ENCODE data around the gene ZCCHC14. TPM values are rescaled to one million over a fixed set of nuclear protein-coding genes. Genes with fewer than 3 reads are reported as not detected.
"Not testable (repeated sequence)": the region's sequence is repeated elsewhere in the genome, so short reads cannot be mapped to it uniquely, and the experiment has no call there.

Gene ZCCHC14
- total and polyA plus RNA-seq, 11 donors = 6.4 to 18.4 (median 16.1) TPM

- DNase-seq (peak in 2 of 5 donors; percentile 56 to 60), ATAC-seq (peak; percentile 14 to 64 (median 43))
- WGBS, 4 donors = 46 to 66% (median 52%) methylated on average over 17 to 24 of the region's 24 CpGs
- Histone ChIP-seq H3K27ac (peak overlapping the region in 6 of 12 donors; percentile 3 to 41 (median 12)), H3K4me1 (peaks cover 7 to 93% (median 69%) of the 10 kb centered on the region in 12 donors), H3K9me3 (no peaks in the 10 kb centered on the region), H3K27me3 (no peaks in the 10 kb centered on the region), H3K36me3 (no peaks in the 10 kb centered on the region), H3K4me3 (peak overlapping the region in 3 of 12 donors; percentile 26 to 37 (median 29))
- no peak for TF ChIP-seq POLR2A (IDR thresholded peaks at IDR 0.05)
- no peak for TF ChIP-seq CTCF (IDR thresholded peaks at IDR 0.05)
- intact Hi-C loops (cut with DNase I) = loop anchor here in 1 of 10 donors (5.0 kb wide), 1 partner anchor 50 kb away; no protein-coding TSS in a partner anchor
Observed at GRCh38 chr16:87487361-87487924, 5.4 kb downstream of the ZCCHC14 start.

- peak overlapping the region in 6 of 12 donors; percentile 3 to 41 (median 12) for H3K27ac ChIP-seq
- peaks cover 7 to 99% (median 69%) of the 10 kb centered on the region in 12 donors for H3K4me1 ChIP-seq
- ATAC-seq (no peak), DNase-seq (no peak)
- intact Hi-C loops (cut with DNase I) = loop anchor here in 1 of 10 donors (5.0 kb wide), 1 partner anchor 49 kb away; no protein-coding TSS in a partner anchor
- TF ChIP-seq POLR2A (IDR thresholded peaks at IDR 0.05) (no peak), CTCF (IDR thresholded peaks at IDR 0.05) (no peak)
- no peaks in the 10 kb centered on the region for H3K27me3 ChIP-seq
- no peaks in the 10 kb centered on the region for H3K9me3 ChIP-seq
- H3K36me3 ChIP-seq = no peaks in the 10 kb centered on the region
- 46 to 51% (median 48%) methylated on average over 5 of the region's 5 CpGs for WGBS, 4 donors
- H3K4me3 ChIP-seq = peak overlapping the region in 2 of 12 donors; percentile 26 to 29
Observed at GRCh38 chr16:87486713-87487247, 6.0 kb downstream of the ZCCHC14 start.

- intact Hi-C loops (cut with DNase I) = loop anchor here in 1 of 10 donors (5.0 kb wide), 1 partner anchor 49 kb away; no protein-coding TSS in a partner anchor
- Histone ChIP-seq H3K4me1 (peaks cover 7 to 98% (median 69%) of the 10 kb centered on the region in 12 donors), H3K27me3 (no peaks in the 10 kb centered on the region), H3K27ac (peak overlapping the region in 3 of 12 donors; percentile 3 to 13 (median 10)), H3K36me3 (no peaks in the 10 kb centered on the region), H3K4me3 (no peak overlapping the region), H3K9me3 (no peaks in the 10 kb centered on the region)
- TF ChIP-seq POLR2A (IDR thresholded peaks at IDR 0.05) (no peak), CTCF (IDR thresholded peaks at IDR 0.05) (no peak)
- 54 to 66% (median 58%) methylated on average over 8 of the region's 8 CpGs for WGBS, 4 donors
- DNase-seq (no peak), ATAC-seq (peak in 1 of 4 donors; percentile 3)
Observed at GRCh38 chr16:87486282-87486681, 6.5 kb downstream of the ZCCHC14 start.

GRCh38 chr16:87485792-87486191 lies 7.0 kb downstream of the ZCCHC14 start:
- not testable (repeated sequence) for H3K36me3 ChIP-seq, H3K4me3 ChIP-seq, ATAC-seq, H3K27me3 ChIP-seq, DNase-seq, H3K9me3 ChIP-seq
- intact Hi-C loops (cut with DNase I) = loop anchor here in 1 of 10 donors (5.0 kb wide), 1 partner anchor 48 kb away; no protein-coding TSS in a partner anchor
- peak overlapping the region in 1 of 12 donors; percentile 52 for H3K27ac ChIP-seq
- WGBS, 4 donors = 88 to 94% (median 91%) methylated on average over 4 of the region's 4 CpGs
- peaks cover 7 to 97% (median 69%) of the 10 kb centered on the region in 12 donors for H3K4me1 ChIP-seq
